ENCODE data around the gene PPP2R5E. TPM values are rescaled to one million over a fixed set of nuclear protein-coding genes. Genes with fewer than 3 reads are reported as not detected.

Gene PPP2R5E
- total and polyA plus RNA-seq, 2 donors (not counting 3 experiments of a cell fraction or from before 2014, with no cell fraction given), result 4.9 to 52.5 TPM

GRCh38 chr14:63436286-63437098 is 106.7 kb downstream of the PPP2R5E start:
- Histone ChIP-seq H3K9me3 (replicated peaks; ENCODE audit: control insufficient read depth, insufficient read depth, low read length) (no peaks in the 10 kb centered on the region), H3K36me3 (ENCODE audit: control insufficient read depth in 2 of 2, extremely low read depth in 1 of 2, insufficient read depth in 2 of 2, low read length in 2 of 2) (no peaks in the 10 kb centered on the region), H2AFZ (ENCODE audit: low read depth, low read length) (no peak overlapping the region), H3K9ac (replicated peaks; ENCODE audit: extremely low read depth, insufficient read depth, low read length) (no peak overlapping the region), H3K4me2 (ENCODE audit: insufficient read depth, low read length) (no peak overlapping the region), H3K79me2 (ENCODE audit: control insufficient read depth, insufficient read depth, low read length) (peaks cover 33% of the 10 kb centered on the region), H3K4me1 (ENCODE audit: control insufficient read depth, extremely low read depth, insufficient read depth, low read length) (peaks cover 12% of the 10 kb centered on the region), H3K27me3 (ENCODE audit: control insufficient read depth in 2 of 2, insufficient read depth in 2 of 2, low read length in 2 of 2) (no peaks in the 10 kb centered on the region), H4K20me1 (replicated peaks; ENCODE audit: control insufficient read depth, extremely low read depth, insufficient read depth, low read length) (no peaks in the 10 kb centered on the region), H3K9me1 (replicated peaks; ENCODE audit: control insufficient read depth, extremely low read depth, insufficient read depth, low read length) (no peaks in the 10 kb centered on the region), H3K4me3 (replicated peaks in 1 of 3; ENCODE audit: insufficient read depth in 1 of 3, low read depth in 1 of 3, low read length in 3 of 3) (no peak overlapping the region), H3K27ac (ENCODE audit: insufficient read depth, low read depth, low read length) (no peak overlapping the region)
- FAIRE-seq (no peak), DNase-seq (ENCODE audit: low read depth, low spot score) (no peak)
- TF ChIP-seq GATA2 (IDR thresholded peaks at IDR 0.05; ENCODE audit: insufficient read depth, insufficient read length, low read depth, low read length) (no peak), FOS (IDR thresholded peaks at IDR 0.05; ENCODE audit: borderline replicate concordance, insufficient read depth, low read length) (no peak), EZH2 (IDR thresholded peaks at IDR 0.05; ENCODE audit: borderline replicate concordance, low read depth, low read length, severe bottlenecking) (no peak), JUN (IDR thresholded peaks at IDR 0.05; ENCODE audit: borderline replicate concordance, insufficient read depth, insufficient read length, low read depth) (no peak), MYC (IDR thresholded peaks at IDR 0.05; ENCODE audit: low read depth, low read length) (no peak), POLR2AphosphoS5 (IDR thresholded peaks at IDR 0.05; ENCODE audit: insufficient read depth, low read depth, low read length) (no peak), POLR2A (IDR thresholded peaks at IDR 0.05; ENCODE audit: low read depth, low read length) (no peak)
- TF ChIP-seq, protein P1, sequence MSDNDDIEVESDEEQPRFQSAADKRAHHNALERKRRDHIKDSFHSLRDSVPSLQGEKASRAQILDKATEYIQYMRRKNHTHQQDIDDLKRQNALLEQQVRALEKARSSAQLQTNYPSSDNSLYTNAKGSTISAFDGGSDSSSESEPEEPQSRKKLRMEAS (IDR thresholded peaks at IDR 0.05; ENCODE audit: insufficient read depth, insufficient read length), result no peak
- TF ChIP-seq, protein P2, sequence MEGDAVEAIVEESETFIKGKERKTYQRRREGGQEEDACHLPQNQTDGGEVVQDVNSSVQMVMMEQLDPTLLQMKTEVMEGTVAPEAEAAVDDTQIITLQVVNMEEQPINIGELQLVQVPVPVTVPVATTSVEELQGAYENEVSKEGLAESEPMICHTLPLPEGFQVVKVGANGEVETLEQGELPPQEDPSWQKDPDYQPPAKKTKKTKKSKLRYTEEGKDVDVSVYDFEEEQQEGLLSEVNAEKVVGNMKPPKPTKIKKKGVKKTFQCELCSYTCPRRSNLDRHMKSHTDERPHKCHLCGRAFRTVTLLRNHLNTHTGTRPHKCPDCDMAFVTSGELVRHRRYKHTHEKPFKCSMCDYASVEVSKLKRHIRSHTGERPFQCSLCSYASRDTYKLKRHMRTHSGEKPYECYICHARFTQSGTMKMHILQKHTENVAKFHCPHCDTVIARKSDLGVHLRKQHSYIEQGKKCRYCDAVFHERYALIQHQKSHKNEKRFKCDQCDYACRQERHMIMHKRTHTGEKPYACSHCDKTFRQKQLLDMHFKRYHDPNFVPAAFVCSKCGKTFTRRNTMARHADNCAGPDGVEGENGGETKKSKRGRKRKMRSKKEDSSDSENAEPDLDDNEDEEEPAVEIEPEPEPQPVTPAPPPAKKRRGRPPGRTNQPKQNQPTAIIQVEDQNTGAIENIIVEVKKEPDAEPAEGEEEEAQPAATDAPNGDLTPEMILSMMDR (IDR thresholded peaks at IDR 0.05; ENCODE audit: extremely low read depth in 1 of 2, insufficient read depth in 1 of 2, low read depth in 1 of 2, low read length in 2 of 2), result no peak
- dilution Hi-C loops (cut with MboI; ENCODE audit: extremely low pct_ligation_motif_present, low sequenced_read_pairs), result no loop called here
- ChIA-PET CTCF (no interaction called here), POLR2A (no interaction called here)
- intact Hi-C loops (cut with micrococcal nuclease), result loop anchor here (5.0 kb wide), 1 partner anchor 106 kb away; the partner anchor contains the start of gene PPP2R5E
- BruUV-seq (replicated peaks), result no TSS peak

Measured in endothelial cell of umbilical vein (primary cell).